NB4 (cell line): Measurements from ENCODE around the gene NTM.

Source experiments
- CTCF ChIP-seq: IDR thresholded peaks from one replicate; pipeline ENCODE4 v1.5.1; 2012; ENCODE audit warnings: low read depth, low read length
- MAX ChIP-seq: IDR thresholded peaks from 2 replicates; pipeline ENCODE4 v1.6.1; 2011; ENCODE audit warnings: low read depth, low read length
- MYC ChIP-seq: IDR thresholded peaks from 2 replicates; pipeline ENCODE4 v1.6.1; 2011; ENCODE audit warnings: low read depth, low read length
- POLR2A ChIP-seq: IDR thresholded peaks from 2 replicates; pipeline ENCODE4 v1.6.1; 2011; ENCODE audit warnings: mild to moderate bottlenecking; ENCODE audit not compliant: insufficient read length; ENCODE audit errors: extremely low read depth

- TF ChIP-seq MAX, result no peak
- TF ChIP-seq CTCF, result no peak
- TF ChIP-seq POLR2A, result no peak
- no peak for TF ChIP-seq MYC
Observed at GRCh38 chr11:131671320-131671719, 300.9 kb downstream of the NTM start.
